Measurements from ENCODE around the gene ARID5B.
A peak's percentile ranks its signal among the peaks of the same experiment; 100 is the strongest.

The ARID5B gene

DNA sequence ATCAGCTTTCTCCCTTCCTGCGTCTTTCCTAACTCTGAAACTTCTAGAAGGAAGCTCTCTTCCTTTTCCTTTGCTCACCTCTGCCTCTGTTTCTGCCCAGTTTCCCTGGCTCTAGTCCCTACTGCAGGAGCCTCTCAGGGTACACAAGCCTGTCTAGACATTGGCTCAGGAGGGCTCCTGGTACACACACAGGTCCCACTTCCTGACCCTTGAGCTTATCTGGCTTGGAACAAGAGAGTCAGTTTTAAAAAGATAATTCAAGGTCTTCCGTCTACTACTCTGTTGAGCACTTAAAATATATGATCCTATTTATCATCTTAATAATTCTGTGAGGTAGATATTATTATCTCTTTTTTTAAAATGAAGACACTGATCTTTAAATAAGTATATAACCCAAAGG is 226.5 kb downstream of the ARID5B start:
- Histone ChIP-seq H3K79me2 (ENCODE audit: control insufficient read depth, insufficient read depth, low read length, unreplicated experiment) (no peaks in the 10 kb centered on the region), H3K27ac (ENCODE audit: low read depth, low read length) (no peak overlapping the region), H3K27me3 (ENCODE audit: insufficient read depth, low read length) (no peaks in the 10 kb centered on the region), H2AFZ (ENCODE audit: low read length, unreplicated experiment) (no peak overlapping the region), H3K4me1 (ENCODE audit: control insufficient read depth, insufficient read depth, low read length, unreplicated experiment) (peaks cover 19% of the 10 kb centered on the region), H3K4me3 (ENCODE audit: low read depth, low read length) (no peak overlapping the region), H3K36me3 (ENCODE audit: insufficient read depth, low read length) (no peaks in the 10 kb centered on the region)

DNA sequence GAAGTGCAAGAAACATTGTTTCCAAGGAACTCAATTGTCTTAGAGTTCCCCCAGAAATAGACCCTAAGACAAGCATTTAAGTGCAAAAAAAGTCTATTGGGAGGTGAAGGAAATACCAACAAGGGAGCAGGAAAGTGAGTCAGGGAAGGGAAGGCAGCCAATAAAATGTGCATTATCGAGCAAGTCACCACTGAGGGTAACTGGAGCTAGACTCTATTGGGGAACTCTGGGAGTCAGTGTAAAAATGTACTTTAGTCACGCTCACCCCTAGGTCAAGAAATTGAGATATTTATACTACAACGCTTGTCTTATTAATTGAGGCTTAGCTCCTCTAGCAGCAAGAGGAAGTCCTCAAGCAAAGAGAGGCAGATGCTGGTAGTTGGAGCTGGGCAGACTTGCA is 229.4 kb downstream of the ARID5B start:
- no peak overlapping the region for H3K4me3 ChIP-seq (ENCODE audit: low read depth, low read length)
- no peaks in the 10 kb centered on the region for H3K27me3 ChIP-seq (ENCODE audit: insufficient read depth, low read length)
- no peaks in the 10 kb centered on the region for H3K79me2 ChIP-seq (ENCODE audit: control insufficient read depth, insufficient read depth, low read length, unreplicated experiment)
- H2AFZ ChIP-seq (ENCODE audit: low read length, unreplicated experiment) = peak overlapping the region; percentile 77
- H3K27ac ChIP-seq (ENCODE audit: low read depth, low read length) = peak overlapping the region; percentile 76
- no peaks in the 10 kb centered on the region for H3K36me3 ChIP-seq (ENCODE audit: insufficient read depth, low read length)
- H3K4me1 ChIP-seq (ENCODE audit: control insufficient read depth, insufficient read depth, low read length, unreplicated experiment) = peaks cover 19% of the 10 kb centered on the region

GRCh38 chr10:62131724-62132123 is 230.2 kb downstream of the ARID5B start:
- no peak overlapping the region for H2AFZ ChIP-seq (ENCODE audit: low read length, unreplicated experiment)
- no peak overlapping the region for H3K4me3 ChIP-seq (ENCODE audit: low read depth, low read length)
- no peaks in the 10 kb centered on the region for H3K27me3 ChIP-seq (ENCODE audit: insufficient read depth, low read length)
- peaks cover 19% of the 10 kb centered on the region for H3K4me1 ChIP-seq (ENCODE audit: control insufficient read depth, insufficient read depth, low read length, unreplicated experiment)
- H3K79me2 ChIP-seq (ENCODE audit: control insufficient read depth, insufficient read depth, low read length, unreplicated experiment) = no peaks in the 10 kb centered on the region
- H3K27ac ChIP-seq (ENCODE audit: low read depth, low read length) = peak overlapping the region; percentile 76
- no peaks in the 10 kb centered on the region for H3K36me3 ChIP-seq (ENCODE audit: insufficient read depth, low read length)

DNA sequence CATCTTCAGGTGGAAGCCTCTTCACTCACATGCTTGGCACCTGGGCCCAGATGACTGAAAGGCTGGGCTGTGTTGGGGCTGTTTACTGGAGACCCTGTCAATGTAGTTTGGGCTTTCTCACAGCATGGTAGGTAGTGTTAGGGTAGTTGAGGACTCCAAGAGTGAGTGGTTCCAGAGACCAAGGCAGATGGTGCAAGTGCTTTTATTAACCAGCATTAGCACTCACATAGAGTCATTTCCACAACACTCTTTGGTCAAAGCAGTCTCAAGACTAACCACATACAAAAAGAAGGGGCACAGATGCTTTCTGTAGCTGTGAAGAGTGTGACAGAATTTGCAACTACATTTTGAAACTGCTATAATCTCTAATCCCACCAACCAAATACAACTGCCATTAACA is 232.1 kb downstream of the ARID5B start:
- Histone ChIP-seq H2AFZ (ENCODE audit: low read length, unreplicated experiment) (no peak overlapping the region), H3K79me2 (ENCODE audit: control insufficient read depth, insufficient read depth, low read length, unreplicated experiment) (no peaks in the 10 kb centered on the region), H3K4me3 (ENCODE audit: low read depth, low read length) (no peak overlapping the region), H3K27me3 (ENCODE audit: insufficient read depth, low read length) (no peaks in the 10 kb centered on the region), H3K4me1 (ENCODE audit: control insufficient read depth, insufficient read depth, low read length, unreplicated experiment) (peaks cover 19% of the 10 kb centered on the region), H3K36me3 (ENCODE audit: insufficient read depth, low read length) (no peaks in the 10 kb centered on the region), H3K27ac (ENCODE audit: low read depth, low read length) (no peak overlapping the region)

DNA sequence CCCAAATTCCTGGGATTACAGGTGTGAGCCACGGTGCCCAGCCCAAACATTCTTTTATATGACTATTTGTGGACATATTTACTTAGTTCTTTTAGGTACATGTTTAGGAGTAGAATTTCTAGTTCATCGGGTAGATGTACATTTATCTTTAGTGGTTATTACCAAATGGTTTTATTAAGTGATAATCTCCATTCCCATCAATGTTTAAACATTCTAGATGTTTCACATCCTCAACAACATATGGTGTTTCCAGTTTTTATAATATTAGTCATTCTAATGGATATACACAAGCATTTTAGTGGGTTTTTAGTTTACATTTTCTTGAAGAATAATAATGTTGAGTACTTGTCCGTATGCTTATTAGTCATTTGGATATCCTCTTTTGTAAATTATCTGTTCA is 235.4 kb downstream of the ARID5B start:
- Histone ChIP-seq H3K27ac (ENCODE audit: low read depth, low read length) (no peak overlapping the region), H2AFZ (ENCODE audit: low read length, unreplicated experiment) (no peak overlapping the region), H3K36me3 (ENCODE audit: insufficient read depth, low read length) (no peaks in the 10 kb centered on the region), H3K4me1 (ENCODE audit: control insufficient read depth, insufficient read depth, low read length, unreplicated experiment) (no peaks in the 10 kb centered on the region), H3K79me2 (ENCODE audit: control insufficient read depth, insufficient read depth, low read length, unreplicated experiment) (no peaks in the 10 kb centered on the region), H3K4me3 (ENCODE audit: low read depth, low read length) (no peak overlapping the region), H3K27me3 (ENCODE audit: insufficient read depth, low read length) (no peaks in the 10 kb centered on the region)
